Hepatocyte (in vitro differentiated cells): ENCODE data around the gene ZNF692.

Source experiments
- EZH2 ChIP-seq: fragments of 200-600 bp; sonication (generic); IDR thresholded peaks from 2 replicates; pipeline ENCODE4 v1.6.1; 2016; ENCODE audit warnings: antibody characterized with exemption, mild to moderate bottlenecking, borderline replicate concordance
- TF ChIP-seq, protein P1 (sequence below): fragments of 200-600 bp; sonication (generic); IDR thresholded peaks from 2 replicates; pipeline ENCODE4 v1.5.1; 2016; ENCODE audit warnings: antibody characterized with exemption, mild to moderate bottlenecking; ENCODE audit not compliant: poor library complexity

DNA sequence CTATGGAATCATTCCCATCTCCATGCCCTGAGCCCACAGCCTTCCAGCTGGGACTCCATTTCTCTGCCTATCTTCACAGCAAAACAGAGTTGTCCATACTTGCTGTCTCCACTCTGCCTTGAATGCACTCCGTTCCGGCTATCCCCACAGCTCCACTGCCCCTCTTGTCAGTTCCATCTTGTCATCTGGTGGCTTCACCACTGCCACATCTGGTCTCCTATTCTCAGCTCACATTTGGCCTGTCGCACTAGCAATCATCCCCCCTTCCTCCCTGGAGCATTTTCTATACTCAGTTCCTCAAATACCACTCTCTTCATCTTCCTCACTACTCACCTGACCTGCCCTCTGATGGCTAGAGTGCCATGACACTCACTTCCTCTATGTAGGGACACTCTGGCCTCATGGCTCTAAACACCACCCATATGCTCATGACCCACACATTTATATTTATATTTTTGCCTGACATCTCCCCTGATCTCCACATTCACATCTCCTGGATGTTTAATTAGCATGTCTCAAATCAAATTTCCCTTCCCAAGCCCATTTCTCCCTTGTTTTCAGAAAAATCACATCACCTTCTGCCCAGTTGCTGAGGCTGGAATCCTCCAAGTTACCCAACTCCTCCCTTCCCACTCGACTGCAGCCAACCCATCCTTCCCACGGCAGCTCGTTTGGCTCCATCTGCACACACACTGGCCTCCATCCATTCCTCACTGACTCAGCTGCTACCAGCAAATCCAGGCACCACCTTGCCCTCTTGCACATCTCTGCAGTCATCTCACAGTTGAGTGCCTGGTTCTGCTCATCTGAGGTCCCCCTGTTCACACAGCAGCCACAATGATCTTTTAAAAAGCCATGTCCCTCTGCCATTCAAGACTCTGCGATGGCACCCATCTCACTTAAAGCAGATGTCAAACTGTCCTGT is 6.1 kb downstream of the ZNF692 start:
- TF ChIP-seq, protein P1, sequence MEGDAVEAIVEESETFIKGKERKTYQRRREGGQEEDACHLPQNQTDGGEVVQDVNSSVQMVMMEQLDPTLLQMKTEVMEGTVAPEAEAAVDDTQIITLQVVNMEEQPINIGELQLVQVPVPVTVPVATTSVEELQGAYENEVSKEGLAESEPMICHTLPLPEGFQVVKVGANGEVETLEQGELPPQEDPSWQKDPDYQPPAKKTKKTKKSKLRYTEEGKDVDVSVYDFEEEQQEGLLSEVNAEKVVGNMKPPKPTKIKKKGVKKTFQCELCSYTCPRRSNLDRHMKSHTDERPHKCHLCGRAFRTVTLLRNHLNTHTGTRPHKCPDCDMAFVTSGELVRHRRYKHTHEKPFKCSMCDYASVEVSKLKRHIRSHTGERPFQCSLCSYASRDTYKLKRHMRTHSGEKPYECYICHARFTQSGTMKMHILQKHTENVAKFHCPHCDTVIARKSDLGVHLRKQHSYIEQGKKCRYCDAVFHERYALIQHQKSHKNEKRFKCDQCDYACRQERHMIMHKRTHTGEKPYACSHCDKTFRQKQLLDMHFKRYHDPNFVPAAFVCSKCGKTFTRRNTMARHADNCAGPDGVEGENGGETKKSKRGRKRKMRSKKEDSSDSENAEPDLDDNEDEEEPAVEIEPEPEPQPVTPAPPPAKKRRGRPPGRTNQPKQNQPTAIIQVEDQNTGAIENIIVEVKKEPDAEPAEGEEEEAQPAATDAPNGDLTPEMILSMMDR: no peak
- TF ChIP-seq EZH2: no peak
